DOHH2 (cell line): Measurements from ENCODE around the gene CNR2.

ENCODE experiments used
- CTCF ChIP-seq: fragments of 200-600 bp; sonication (generic); IDR thresholded peaks from one replicate; pipeline ENCODE4 v1.5.1; 2014; ENCODE audit warnings: antibody characterized with exemption, mild to moderate bottlenecking, low read depth, low read length; ENCODE audit not compliant: poor library complexity, severe bottlenecking
- EZH2phosphoT487 ChIP-seq: fragments of 200-600 bp; sonication (generic); IDR thresholded peaks from 2 replicates; pipeline ENCODE4 v1.6.1; 2017; ENCODE audit warnings: borderline replicate concordance, mild to moderate bottlenecking, antibody characterized with exemption, low read length, moderate library complexity, mixed read lengths

- TF ChIP-seq CTCF (no peak), EZH2phosphoT487 (no peak)
Observed at GRCh38 chr1:23824711-23825075, 88.5 kb downstream of the CNR2 start.
